Naive thymus-derived CD8-positive, alpha-beta T cell (primary cell): ENCODE measurements around the gene TNFAIP8L3. TPM values are rescaled to one million over a fixed set of nuclear protein-coding genes. Genes with fewer than 3 reads are reported as not detected.
A peak's percentile ranks its signal among the peaks of the same experiment; 100 is the strongest.

Experiments
- ATAC-seq, 2 donors: fragments of 150-1000 bp; cut with Tn5 transposase in 1 of 2; sonication (Bioruptor Pico), chemical (Tn5 transposase) in 1 of 2; 1 replicate in 1 of 2; 2 replicates in 1 of 2; pipeline ENCODE4 v1.10.0; 2021; ENCODE audit warnings: mild to moderate bottlenecking in 2 of 2, moderate library complexity in 2 of 2
- POLR2A ChIA-PET: fragments of 350-600 bp; sonication (Branson Sonifier 250); formaldehyde crosslinking; loops from one replicate; lab custom pipeline; 2021; ENCODE audit warnings: antibody characterized with exemption; lab: Charles Lee
- DNase-seq, 10 donors: peaks; one replicate each; pipeline versions ENCODE4 v3.0.0 to v3.0.0-alpha.2; 2020 to 2022
- H3K27ac Mint-ChIP-seq, 10 donors: one replicate each; pipeline ENCODE4 v1.8.0; 2020 to 2022; ENCODE audit warnings: mild to moderate bottlenecking in 10 of 10, mixed read lengths in 10 of 10, moderate library complexity in 4 of 10, inconsistent platforms in 1 of 10
- H3K27me3 Mint-ChIP-seq, 5 donors: one replicate each; pipeline ENCODE4 v1.8.0; 2021 to 2022; ENCODE audit warnings: mixed read lengths in 5 of 5
- H3K36me3 Mint-ChIP-seq, 3 donors: one replicate each; pipeline ENCODE4 v1.8.0; 2020 to 2022; ENCODE audit warnings: mixed read lengths in 3 of 3, mild to moderate bottlenecking in 2 of 3, inconsistent platforms in 1 of 3
- H3K4me1 Mint-ChIP-seq, 4 donors: one replicate each; pipeline ENCODE4 v1.8.0; 2021 to 2022; ENCODE audit warnings: mixed read lengths in 4 of 4
- H3K4me3 Mint-ChIP-seq, 10 donors: one replicate each; pipeline ENCODE4 v1.8.0; 2020 to 2022; ENCODE audit warnings: mild to moderate bottlenecking in 10 of 10, mixed read lengths in 10 of 10, moderate library complexity in 6 of 10, inconsistent platforms in 1 of 10
- H3K9me3 Mint-ChIP-seq, 9 donors: one replicate each; pipeline ENCODE4 v1.8.0; 2020 to 2022; ENCODE audit warnings: mixed read lengths in 9 of 9, mild to moderate bottlenecking in 3 of 9, inconsistent platforms in 1 of 9, moderate library complexity in 1 of 9
- polyA plus RNA-seq, 3 donors: library from polyadenylated mRNA; unstranded; fragments of 300-500 nt; fragmentation: Illumina TruSeq; gene quantifications; one replicate each; pipeline ENCODE4 v1.2.3, GENCODE V29; 2021
- total RNA-seq, 8 experiments: library from RNA in 2 of 8; stranded (reverse) in 2 of 8; gene quantifications; one replicate each; pipeline ENCODE4 v1.2.3 and lab custom pipeline; 2021 to 2026

TNFAIP8L3 gene
- total and polyA plus RNA-seq, 5 experiments from 2014 or later: not detected

DNA sequence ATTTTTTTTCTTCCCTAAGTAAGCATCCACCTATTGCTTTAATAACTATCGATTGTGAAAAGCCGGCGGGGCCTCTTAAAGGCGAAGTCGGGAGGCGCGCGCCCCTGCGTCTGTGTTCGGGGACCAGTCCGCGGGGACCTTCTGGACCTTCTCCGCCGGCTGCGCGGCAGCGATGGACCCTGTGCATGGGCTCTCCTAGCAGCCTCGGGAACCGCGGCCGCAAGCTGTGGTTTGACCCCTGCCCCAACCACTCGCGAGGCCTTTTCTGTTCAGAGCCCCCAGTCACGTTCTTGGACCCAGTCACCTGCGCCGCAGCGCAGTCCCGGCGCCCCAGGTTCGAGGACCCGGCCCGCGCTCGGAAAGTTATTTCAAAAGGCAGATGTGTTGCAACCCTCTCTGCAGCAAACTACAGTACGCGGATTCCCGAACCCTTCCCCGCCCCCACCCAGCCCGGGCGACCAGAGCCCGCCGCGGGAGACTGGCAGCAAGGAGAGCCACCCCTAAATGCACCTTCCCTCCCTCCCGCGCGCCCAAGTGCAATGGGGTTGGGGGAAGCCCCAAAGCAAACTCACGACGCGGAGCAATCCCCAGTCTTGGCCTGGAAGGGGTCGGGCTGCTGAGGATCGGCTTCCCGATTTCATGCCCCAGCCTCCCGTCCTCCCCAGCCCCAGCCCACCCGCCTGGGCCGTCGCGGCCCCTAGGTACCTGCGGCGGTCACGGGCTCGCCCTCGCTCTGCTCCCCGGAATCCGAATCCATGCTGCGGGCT, 684 bp downstream of the TNFAIP8L3 start:
- Mint-ChIP-seq H3K27ac (no peak overlapping the region), H3K9me3 (no peaks in the 10 kb centered on the region), H3K36me3 (peaks cover 0 to 2% (median 0%) of the 10 kb centered on the region in 3 donors), H3K27me3 (peaks cover 39 to 76% (median 56%) of the 10 kb centered on the region in 5 donors), H3K4me3 (peak overlapping the region in 6 of 10 donors; percentile 30 to 73 (median 57)), H3K4me1 (peaks cover 1 to 13% (median 8%) of the 10 kb centered on the region in 4 donors)
- DNase-seq (no peak), ATAC-seq (no peak)
- POLR2A ChIA-PET: no interaction called here

DNA sequence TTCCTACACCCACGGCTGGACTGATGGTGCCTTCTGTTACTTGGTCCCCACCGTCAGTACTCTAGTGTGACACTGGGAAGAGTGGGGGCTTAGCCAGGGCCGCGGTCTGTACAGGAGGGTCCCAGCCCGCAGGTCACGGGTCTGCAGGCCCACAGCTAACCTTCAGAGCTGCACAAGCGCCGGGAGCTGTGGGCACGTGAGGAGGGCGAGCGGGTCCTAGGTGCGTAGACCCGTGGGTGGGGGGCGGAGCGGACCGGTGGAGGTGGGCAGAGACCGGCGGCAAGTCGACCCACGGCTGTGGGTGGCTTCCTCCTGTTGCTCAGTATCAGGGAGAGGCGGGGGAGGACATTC, 1.2 kb downstream of the TNFAIP8L3 start:
- H3K4me1 Mint-ChIP-seq: peaks cover 1 to 13% (median 8%) of the 10 kb centered on the region in 4 donors
- DNase-seq: no peak
- peaks cover 0 to 2% (median 0%) of the 10 kb centered on the region in 3 donors for H3K36me3 Mint-ChIP-seq
- no peaks in the 10 kb centered on the region for H3K9me3 Mint-ChIP-seq
- POLR2A ChIA-PET: no interaction called here
- no peak overlapping the region for H3K27ac Mint-ChIP-seq
- peak overlapping the region in 5 of 10 donors; percentile 10 to 73 (median 59) for H3K4me3 Mint-ChIP-seq
- no peak for ATAC-seq
- H3K27me3 Mint-ChIP-seq: peaks cover 39 to 78% (median 58%) of the 10 kb centered on the region in 5 donors

DNA sequence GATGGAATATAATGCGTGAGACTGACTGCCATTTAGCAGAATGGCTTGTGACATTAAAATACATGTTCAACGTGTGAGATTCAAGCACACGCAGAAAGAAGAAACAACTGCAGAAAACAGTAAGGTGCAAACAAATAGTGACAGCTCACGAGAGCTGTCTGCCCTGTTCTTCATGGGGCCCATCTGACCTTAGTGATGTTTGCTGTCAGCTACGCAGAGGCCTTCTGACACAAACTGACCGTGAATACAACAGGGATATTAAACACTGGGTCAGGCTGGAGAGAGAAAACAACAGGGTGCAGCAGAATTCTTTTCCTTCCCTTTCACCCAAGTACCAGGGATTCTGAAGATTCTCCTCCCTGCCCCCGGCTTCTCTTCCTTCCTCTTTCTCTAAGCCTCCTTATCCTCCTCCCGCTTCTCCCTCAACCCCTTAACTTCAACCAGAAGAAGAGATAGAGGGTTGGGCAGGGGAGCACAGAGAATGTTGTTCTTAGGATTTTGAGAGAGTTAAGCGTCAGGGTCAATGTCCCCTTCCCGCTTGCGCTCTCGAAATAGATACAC, 2.1 kb downstream of the TNFAIP8L3 start:
- Mint-ChIP-seq H3K36me3 (peaks cover 0 to 2% (median 0%) of the 10 kb centered on the region in 3 donors), H3K4me1 (peaks cover 1 to 13% (median 8%) of the 10 kb centered on the region in 4 donors), H3K9me3 (no peaks in the 10 kb centered on the region), H3K4me3 (peak overlapping the region in 3 of 10 donors; percentile 2 to 32 (median 26)), H3K27me3 (peaks cover 39 to 76% (median 55%) of the 10 kb centered on the region in 5 donors), H3K27ac (no peak overlapping the region)
- POLR2A ChIA-PET: no interaction called here
- no peak for ATAC-seq
- no peak for DNase-seq

DNA sequence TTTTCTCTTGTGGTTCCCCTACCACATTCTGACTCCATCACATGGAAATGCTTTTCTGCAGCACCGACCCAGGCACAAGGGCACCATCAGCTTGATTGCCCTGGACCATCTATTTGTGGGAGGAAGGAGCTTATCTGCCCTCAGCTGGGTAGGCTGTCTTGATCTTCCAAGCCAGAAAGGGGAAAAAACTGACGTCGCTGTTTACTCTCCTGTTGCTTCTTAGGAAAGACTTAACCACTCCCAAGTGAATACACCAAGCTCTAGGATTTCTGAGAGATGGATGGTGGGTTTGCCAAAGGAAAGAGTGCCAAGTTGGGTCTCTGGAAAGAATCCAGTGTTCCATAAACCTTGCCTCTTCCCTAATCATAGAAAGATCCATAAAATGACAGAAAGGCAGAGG, 4.0 kb downstream of the TNFAIP8L3 start:
- DNase-seq: no peak
- POLR2A ChIA-PET: no interaction called here
- Mint-ChIP-seq H3K27me3 (peaks cover 33 to 63% (median 47%) of the 10 kb centered on the region in 5 donors), H3K4me3 (no peak overlapping the region), H3K4me1 (peaks cover 1 to 13% (median 8%) of the 10 kb centered on the region in 4 donors), H3K9me3 (no peaks in the 10 kb centered on the region), H3K27ac (no peak overlapping the region), H3K36me3 (peaks cover 0 to 2% (median 0%) of the 10 kb centered on the region in 3 donors)
- no peak for ATAC-seq

DNA sequence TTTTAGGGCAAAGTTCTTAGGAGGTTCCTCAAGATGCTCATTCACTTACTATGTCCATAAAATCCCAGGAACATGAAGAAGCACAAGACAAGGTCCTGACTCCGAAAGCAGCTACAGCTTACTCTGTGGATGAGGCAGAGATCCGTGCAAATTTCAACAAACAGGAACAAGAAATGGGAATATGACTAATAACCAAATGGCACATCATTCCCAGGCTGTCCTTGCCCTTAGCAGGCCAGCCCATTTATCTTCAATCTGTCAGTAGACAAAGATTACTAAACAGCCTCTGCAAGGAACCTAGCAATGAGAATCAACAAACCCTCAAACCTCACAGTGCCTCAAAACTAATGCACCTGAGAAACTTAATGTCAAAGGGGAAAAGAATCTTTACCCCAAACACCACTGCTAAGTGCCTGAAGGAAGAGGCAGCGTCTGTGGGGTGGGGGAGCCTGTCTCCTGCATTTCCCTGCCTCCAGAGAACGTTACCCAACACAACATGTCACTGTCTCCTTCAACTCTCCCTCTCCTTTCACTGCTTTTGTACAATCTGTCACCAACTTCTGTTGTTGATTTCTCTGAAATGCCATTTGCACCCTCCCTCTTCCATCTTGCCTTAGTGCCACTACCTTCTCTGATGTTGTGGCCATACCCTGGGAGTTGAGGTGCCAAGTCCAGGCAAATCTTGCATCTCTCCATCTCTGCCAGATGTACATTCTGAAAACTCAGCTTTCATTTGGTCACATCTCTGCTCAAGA, 4.8 kb downstream of the TNFAIP8L3 start:
- POLR2A ChIA-PET: no interaction called here
- Mint-ChIP-seq H3K9me3 (no peaks in the 10 kb centered on the region), H3K4me1 (peaks cover 1 to 11% (median 7%) of the 10 kb centered on the region in 4 donors), H3K27me3 (peaks cover 30 to 59% (median 43%) of the 10 kb centered on the region in 5 donors), H3K4me3 (no peak overlapping the region), H3K27ac (no peak overlapping the region), H3K36me3 (no peaks in the 10 kb centered on the region)
- DNase-seq: no peak
- no peak for ATAC-seq

DNA sequence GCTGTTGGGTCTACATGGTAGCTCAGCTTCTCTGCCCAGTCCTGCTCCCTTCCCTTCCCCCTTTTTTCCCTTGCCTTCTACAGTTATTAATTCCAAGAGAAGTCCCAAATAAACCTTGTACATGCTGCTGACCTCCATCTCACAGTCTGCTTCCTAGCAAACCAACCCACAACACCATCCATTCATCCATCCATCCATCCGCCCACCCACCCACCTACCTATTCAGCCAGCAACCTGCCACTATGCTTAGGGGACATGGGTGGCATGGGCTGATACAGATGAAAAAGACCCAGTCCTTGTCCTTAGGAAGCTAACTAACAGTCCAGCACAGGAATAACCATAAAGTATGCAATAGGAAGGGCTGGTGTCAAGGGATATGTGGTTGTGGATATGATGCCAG, 5.7 kb downstream of the TNFAIP8L3 start:
- POLR2A ChIA-PET: no interaction called here
- peaks cover 1 to 9% (median 6%) of the 10 kb centered on the region in 4 donors for H3K4me1 Mint-ChIP-seq
- H3K27ac Mint-ChIP-seq: no peak overlapping the region
- H3K27me3 Mint-ChIP-seq: peaks cover 30 to 56% (median 42%) of the 10 kb centered on the region in 5 donors
- H3K36me3 Mint-ChIP-seq: no peaks in the 10 kb centered on the region
- H3K9me3 Mint-ChIP-seq: no peaks in the 10 kb centered on the region
- ATAC-seq (no peak), DNase-seq (no peak)
- no peak overlapping the region for H3K4me3 Mint-ChIP-seq

DNA sequence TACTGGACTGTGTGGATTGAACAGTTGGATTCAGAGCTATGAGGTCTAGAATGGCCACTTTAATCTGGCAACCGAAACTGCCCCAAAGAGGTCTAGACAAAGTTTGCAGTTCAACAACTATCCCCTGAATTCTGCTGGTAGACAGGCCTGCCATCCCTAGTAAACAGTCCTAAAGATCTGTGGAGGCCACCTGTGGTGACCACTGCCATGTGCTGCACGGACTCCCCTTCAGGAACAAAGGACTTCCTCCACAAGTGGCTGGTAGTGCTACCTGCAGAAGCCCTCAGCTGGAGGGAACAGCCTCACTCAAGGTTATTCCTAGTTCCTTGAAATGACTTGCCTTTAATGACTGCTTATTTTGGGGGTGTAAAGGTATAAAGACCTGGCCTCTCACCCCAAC, 6.1 kb downstream of the TNFAIP8L3 start:
- Mint-ChIP-seq H3K4me1 (peaks cover 1 to 6% (median 4%) of the 10 kb centered on the region in 4 donors), H3K27me3 (peaks cover 30 to 52% (median 42%) of the 10 kb centered on the region in 5 donors)
- POLR2A ChIA-PET: no interaction called here

DNA sequence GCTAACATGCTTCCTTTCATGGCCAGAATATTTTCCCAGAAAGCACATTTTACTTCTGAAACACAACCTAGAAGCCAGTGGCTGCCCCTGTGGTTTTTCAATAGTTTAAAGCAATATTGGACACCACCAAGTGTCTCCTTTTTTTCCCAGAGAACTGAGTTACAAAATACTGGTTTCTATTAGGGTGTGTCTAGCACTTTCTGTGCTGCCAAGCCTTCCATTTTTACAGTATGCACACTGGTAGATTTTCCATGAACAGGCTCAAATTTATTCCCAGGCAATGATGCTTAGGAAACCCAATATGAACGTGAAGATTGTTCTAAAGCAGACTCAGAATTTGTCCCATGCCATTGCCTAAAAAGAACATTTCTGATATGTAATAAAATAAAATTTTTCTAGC, 7.2 kb downstream of the TNFAIP8L3 start:
- H3K27ac Mint-ChIP-seq: no peak overlapping the region
- ATAC-seq: no peak
- H3K4me1 Mint-ChIP-seq: peaks cover 0 to 3% (median 0%) of the 10 kb centered on the region in 4 donors
- POLR2A ChIA-PET: no interaction called here
- DNase-seq: no peak
- peaks cover 26 to 42% (median 38%) of the 10 kb centered on the region in 5 donors for H3K27me3 Mint-ChIP-seq
- no peaks in the 10 kb centered on the region for H3K9me3 Mint-ChIP-seq
- no peak overlapping the region for H3K4me3 Mint-ChIP-seq
- no peaks in the 10 kb centered on the region for H3K36me3 Mint-ChIP-seq

More for the DNA sequence above, 6.1 kb downstream of the TNFAIP8L3 start:
- Mint-ChIP-seq H3K4me3 (no peak overlapping the region), H3K36me3 (no peaks in the 10 kb centered on the region), H3K27ac (no peak overlapping the region), H3K9me3 (no peaks in the 10 kb centered on the region)
- no peak for DNase-seq
- ATAC-seq: no peak

DNA sequence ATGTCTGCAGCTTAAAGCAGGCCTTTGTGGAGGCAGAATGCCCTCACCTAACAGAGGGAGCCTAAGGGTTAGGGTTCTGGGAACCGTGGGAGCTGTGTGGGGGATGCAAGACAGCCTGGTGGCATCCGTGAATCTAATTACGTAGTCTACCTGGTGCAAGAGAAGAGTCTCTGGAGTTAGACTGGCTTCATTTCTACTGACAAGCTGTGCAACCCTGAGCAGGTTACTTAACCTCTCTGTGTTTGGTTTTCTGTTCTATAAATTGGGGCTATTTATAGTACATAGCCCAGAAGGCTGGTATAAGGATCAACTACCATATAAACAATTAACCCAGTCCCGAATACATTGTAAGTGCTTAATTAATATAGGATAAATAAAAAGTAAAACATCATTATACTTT, 8.3 kb downstream of the TNFAIP8L3 start:
- POLR2A ChIA-PET: interaction anchor here (1.0 kb wide), 1 partner anchor 9 kb away, joined by 3 read pairs; no protein-coding TSS in a partner anchor
- H3K27me3 Mint-ChIP-seq: peaks cover 21 to 31% (median 29%) of the 10 kb centered on the region in 5 donors
- no peak overlapping the region for H3K27ac Mint-ChIP-seq
- ATAC-seq: no peak
- DNase-seq: no peak
- H3K4me1 Mint-ChIP-seq: no peaks in the 10 kb centered on the region
- no peak overlapping the region for H3K4me3 Mint-ChIP-seq
- H3K36me3 Mint-ChIP-seq: no peaks in the 10 kb centered on the region
- H3K9me3 Mint-ChIP-seq: no peaks in the 10 kb centered on the region

DNA sequence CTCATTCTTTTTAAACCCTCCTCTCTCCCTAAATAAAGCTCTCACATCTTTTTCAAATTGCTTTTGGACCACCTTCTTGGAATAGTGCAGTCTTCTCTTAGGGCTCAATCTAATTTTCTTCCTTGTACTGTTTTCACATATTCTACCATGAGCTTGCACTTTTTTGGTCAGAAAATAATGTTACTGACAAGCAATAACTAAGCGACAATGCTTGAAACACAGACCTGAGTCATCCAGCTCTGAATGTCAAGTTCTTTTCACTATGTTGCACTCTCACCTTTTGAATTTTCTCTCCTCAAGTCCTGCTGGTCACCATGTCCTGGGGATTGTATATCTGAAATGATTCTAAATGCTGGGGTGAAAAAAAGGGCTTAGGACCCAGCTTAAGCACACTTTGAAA, 8.9 kb downstream of the TNFAIP8L3 start:
- no peak overlapping the region for H3K4me3 Mint-ChIP-seq
- no peaks in the 10 kb centered on the region for H3K9me3 Mint-ChIP-seq
- ATAC-seq (no peak), DNase-seq (no peak)
- no peaks in the 10 kb centered on the region for H3K36me3 Mint-ChIP-seq
- H3K27me3 Mint-ChIP-seq: peaks cover 15 to 25% (median 23%) of the 10 kb centered on the region in 5 donors
- POLR2A ChIA-PET: interaction anchor here (1.0 kb wide), 1 partner anchor 8 kb away, joined by 3 read pairs; no protein-coding TSS in a partner anchor
- no peaks in the 10 kb centered on the region for H3K4me1 Mint-ChIP-seq
- H3K27ac Mint-ChIP-seq: no peak overlapping the region

DNA sequence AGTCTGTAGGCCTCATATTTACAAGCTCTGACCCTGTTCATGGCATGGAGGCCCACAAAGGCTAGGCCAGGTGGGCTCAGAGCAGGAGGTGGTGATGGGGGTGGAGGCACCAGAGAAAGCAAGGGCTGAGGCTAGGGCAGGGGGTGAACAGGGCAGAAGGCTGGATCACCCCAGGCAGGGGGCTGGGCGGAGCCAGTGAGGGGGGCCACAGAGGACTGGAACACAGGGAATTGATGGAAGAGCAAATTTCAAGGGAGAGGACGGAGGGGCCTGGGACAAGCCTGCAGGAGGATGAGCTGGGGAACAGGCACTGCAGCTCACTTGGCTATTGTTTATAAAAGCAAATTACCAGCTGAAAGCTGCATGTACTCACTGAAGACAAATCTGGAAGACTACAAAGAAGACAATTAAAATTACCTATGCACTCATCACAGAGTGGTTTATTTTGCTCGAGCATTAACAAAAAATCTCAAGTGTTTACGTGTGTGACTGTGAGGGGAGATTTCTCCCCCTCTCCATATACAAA, 11.0 kb downstream of the TNFAIP8L3 start:
- no peak overlapping the region for H3K4me3 Mint-ChIP-seq
- H3K9me3 Mint-ChIP-seq: no peaks in the 10 kb centered on the region
- H3K36me3 Mint-ChIP-seq: peaks cover 0 to 2% (median 0%) of the 10 kb centered on the region in 3 donors
- POLR2A ChIA-PET: no interaction called here
- H3K4me1 Mint-ChIP-seq: peaks cover 0 to 4% (median 0%) of the 10 kb centered on the region in 4 donors
- no peak overlapping the region for H3K27ac Mint-ChIP-seq
- DNase-seq: no peak
- peaks cover 2 to 13% (median 10%) of the 10 kb centered on the region in 5 donors for H3K27me3 Mint-ChIP-seq
- ATAC-seq: no peak

DNA sequence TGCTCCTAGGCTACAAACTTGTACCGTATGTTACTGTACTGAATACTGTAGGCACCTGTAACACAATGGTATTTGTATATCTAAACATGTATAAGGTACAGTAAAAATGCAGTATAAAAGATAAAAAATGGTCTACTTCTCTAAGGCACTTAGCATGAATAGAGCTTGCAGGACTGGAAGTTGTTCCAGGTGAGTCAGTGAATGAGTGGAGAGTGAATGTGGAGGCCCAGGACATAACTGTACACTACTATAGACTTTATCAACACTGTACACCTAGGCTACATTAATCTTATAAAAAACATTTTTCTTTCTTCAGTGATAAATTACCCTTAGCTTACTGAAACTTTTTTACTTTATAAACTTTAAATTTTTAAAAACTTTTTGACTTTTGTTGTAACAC, 12.5 kb downstream of the TNFAIP8L3 start:
- ATAC-seq (no peak), DNase-seq (no peak)
- Mint-ChIP-seq H3K27ac (no peak overlapping the region), H3K27me3 (peaks cover 2 to 14% (median 10%) of the 10 kb centered on the region in 5 donors), H3K4me1 (peaks cover 2 to 9% (median 5%) of the 10 kb centered on the region in 4 donors), H3K9me3 (no peaks in the 10 kb centered on the region), H3K36me3 (peaks cover 0 to 2% (median 0%) of the 10 kb centered on the region in 3 donors), H3K4me3 (no peak overlapping the region)
- POLR2A ChIA-PET: no interaction called here
